Lung (tissue), 12 donors: ENCODE data around the gene CPE. TPM values are rescaled to one million over a fixed set of nuclear protein-coding genes. Genes with fewer than 3 reads are reported as not detected.

ENCODE experiments used
- ATAC-seq: fragments of 200-7000 bp; cut with Tn5 transposase; one replicate; pipeline ENCODE4 v1.9.1; 2020; ENCODE audit warnings: moderate number of reproducible peaks; ENCODE audit not compliant: insufficient read depth, low FRiP score
- DNase-seq, 3 donors: peaks; one replicate each; pipeline ENCODE4 v3.0.0-alpha.2; 2013 to 2017
- H3K27ac ChIP-seq, 2 donors: one replicate each; pipeline ENCODE4 v1.5.1; 2013; ENCODE audit warnings: mild to moderate bottlenecking in 2 of 2, moderate library complexity in 2 of 2, control low read depth in 1 of 2, inconsistent platforms in 1 of 2, low read depth in 1 of 2, low read length in 1 of 2
- H3K27me3 ChIP-seq, 3 donors: one replicate each; pipeline ENCODE4 v1.5.1; 2013; ENCODE audit warnings: low read length in 2 of 3; ENCODE audit not compliant: control insufficient read depth in 3 of 3, insufficient read depth in 3 of 3
- H3K36me3 ChIP-seq, 4 donors: one replicate each; pipeline ENCODE4 v1.5.1; 2013; ENCODE audit warnings: low read length in 4 of 4, mild to moderate bottlenecking in 1 of 4, moderate library complexity in 1 of 4; ENCODE audit not compliant: control insufficient read depth in 4 of 4, insufficient read depth in 4 of 4
- H3K4me1 ChIP-seq, 5 donors: one replicate each; pipeline ENCODE4 v1.5.1; 2013; ENCODE audit warnings: low read length in 5 of 5, mild to moderate bottlenecking in 2 of 5, moderate library complexity in 1 of 5; ENCODE audit not compliant: control insufficient read depth in 5 of 5, insufficient read depth in 5 of 5
- H3K4me3 ChIP-seq: one replicate; pipeline ENCODE4 v1.5.1; 2013; ENCODE audit warnings: mild to moderate bottlenecking, control low read depth, moderate library complexity
- H3K9ac ChIP-seq, 2 donors: one replicate each; pipeline ENCODE4 v1.5.1; 2013; ENCODE audit warnings: low read length in 2 of 2, control low read depth in 1 of 2; ENCODE audit not compliant: insufficient read depth in 1 of 2
- H3K9me3 ChIP-seq, 4 donors: one replicate each; pipeline ENCODE4 v1.5.1; 2013; ENCODE audit warnings: low read length in 3 of 4, mild to moderate bottlenecking in 1 of 4, moderate library complexity in 1 of 4; ENCODE audit not compliant: control insufficient read depth in 4 of 4, insufficient read depth in 3 of 4
- CTCF ChIP-seq: IDR thresholded peaks from 2 replicates; pipeline ENCODE4 v1.5.1; 2012; ENCODE audit warnings: mild to moderate bottlenecking; ENCODE audit errors: control extremely low read depth, extremely low read depth
- WGBS, 2 donors: extraction: QIAGEN DNeasy Blood & Tissue Kit; methylation state at CpG; one replicate each; pipeline ENCODE4 v1.1.7; 2013; 5-methylcytosine and 5-hydroxymethylcytosine counted together
- polyA plus RNA-seq, 2 donors: library from polyadenylated mRNA; stranded (reverse); fragments of 200-250 nt; gene quantifications; one replicate each; pipeline ENCODE4 v1.2.1, GENCODE V29; 2013
- total RNA-seq, 2 donors: library from RNA; depleted of rRNA in 1 of 2; stranded (reverse); fragments of >200 nt in 1 of 2; gene quantifications; one replicate each; pipeline ENCODE4 v1.2.1, GENCODE V29; 2014 to 2021
- donor health status: control.
- donor health status: control.
- donor health status: Bipolar disorder and iron deficiency.
- donor health status: healthy.
- donor health status: DM: yes; HTN: yes; CAD: no.

CPE gene
- total and polyA plus RNA-seq, 4 donors, result 6.6 to 135 (median 14.3) TPM

- Histone ChIP-seq H3K4me3 (no peak overlapping the region), H3K9me3 (no peaks in the 10 kb centered on the region), H3K27me3 (no peaks in the 10 kb centered on the region), H3K9ac (peak overlapping the region in 1 of 2 donors; percentile 32), H3K36me3 (peaks cover 0 to 10% (median 0%) of the 10 kb centered on the region in 4 donors), H3K27ac (no peak overlapping the region), H3K4me1 (peaks cover 0 to 4% (median 0%) of the 10 kb centered on the region in 5 donors)
- DNase-seq, result no peak
- WGBS, 2 donors, result 69 to 75% methylated on average over 7 of the region's 7 CpGs
- TF ChIP-seq CTCF, result no peak
- no peak for ATAC-seq
These were observed 85.6 kb downstream of the CPE start for GRCh38 chr4:165464376-165464775.

GRCh38 chr4:165464813-165465381 is 86.1 kb downstream of the CPE start:
- peak; percentile 64 for TF ChIP-seq CTCF

GRCh38 chr4:165470009-165470408 is 91.2 kb downstream of the CPE start:
- TF ChIP-seq CTCF, result no peak
- peaks cover 0 to 18% (median 5%) of the 10 kb centered on the region in 4 donors for H3K9me3 ChIP-seq
- H3K27me3 ChIP-seq, result no peaks in the 10 kb centered on the region
- WGBS, 2 donors, result 84 to 90% methylated on average over 2 of the region's 2 CpGs
- no peaks in the 10 kb centered on the region for H3K4me1 ChIP-seq
- H3K9ac ChIP-seq, result no peak overlapping the region
- ATAC-seq (no peak), DNase-seq (no peak)
- peaks cover 0 to 13% (median 2%) of the 10 kb centered on the region in 4 donors for H3K36me3 ChIP-seq
- H3K4me3 ChIP-seq, result no peak overlapping the region
- no peak overlapping the region for H3K27ac ChIP-seq

More at GRCh38 chr4:165464813-165465381, 86.1 kb downstream of the CPE start:
- peaks cover 0 to 10% (median 0%) of the 10 kb centered on the region in 4 donors for H3K36me3 ChIP-seq
- no peaks in the 10 kb centered on the region for H3K27me3 ChIP-seq
- WGBS, 2 donors, result 26 to 28% methylated on average over 9 of the region's 9 CpGs
- H3K4me1 ChIP-seq, result peaks cover 0 to 4% (median 0%) of the 10 kb centered on the region in 5 donors
- no peaks in the 10 kb centered on the region for H3K9me3 ChIP-seq
- ATAC-seq, result no peak
- H3K27ac ChIP-seq, result no peak overlapping the region
- peak in 2 of 3 donors; percentile 60 to 81 for DNase-seq
- H3K9ac ChIP-seq, result peak overlapping the region in 1 of 2 donors; percentile 32
- no peak overlapping the region for H3K4me3 ChIP-seq
